Colon (tissue), 2 donors: ENCODE data around the gene TTC39C.

ENCODE experiments used
- FAIRE-seq: peaks from 2 replicates; lab custom pipeline; 2012; peaks lifted over from hg19 to GRCh38; lab: Jason Lieb, UNC
- donor health status: control.
- donor health status: control.

Gene TTC39C

GRCh38 chr18:24086082-24086481 is 71.5 kb downstream of the TTC39C start:
- no peak for FAIRE-seq

- FAIRE-seq = no peak
These were observed 74.5 kb downstream of the TTC39C start for GRCh38 chr18:24089076-24089475.

GRCh38 chr18:24089515-24090337 is 75.2 kb downstream of the TTC39C start:
- FAIRE-seq = no peak

- no peak for FAIRE-seq
These were observed 76.3 kb downstream of the TTC39C start for GRCh38 chr18:24090876-24091275.

GRCh38 chr18:24094561-24094960 is 80.0 kb downstream of the TTC39C start:
- no peak for FAIRE-seq

- FAIRE-seq = no peak
These were observed 81.4 kb downstream of the TTC39C start for GRCh38 chr18:24095976-24096375.

- no peak for FAIRE-seq
These were observed 88.9 kb downstream of the TTC39C start for GRCh38 chr18:24103320-24104021.

- FAIRE-seq = no peak
These were observed 89.9 kb downstream of the TTC39C start for GRCh38 chr18:24104486-24104885.

GRCh38 chr18:24108641-24109040 is 94.1 kb downstream of the TTC39C start:
- no peak for FAIRE-seq

GRCh38 chr18:24111936-24112335 is 97.4 kb downstream of the TTC39C start:
- no peak for FAIRE-seq

- FAIRE-seq = no peak
These were observed 97.9 kb downstream of the TTC39C start for GRCh38 chr18:24112464-24112863.

GRCh38 chr18:24112874-24113615 is 98.5 kb downstream of the TTC39C start:
- no peak for FAIRE-seq

- no peak for FAIRE-seq
These were observed 100.5 kb downstream of the TTC39C start for GRCh38 chr18:24114924-24115549.

GRCh38 chr18:24115628-24116027 is 101.1 kb downstream of the TTC39C start:
- no peak for FAIRE-seq

- FAIRE-seq = peak; percentile 58
These were observed 104.4 kb downstream of the TTC39C start for GRCh38 chr18:24118750-24119577.

- no peak for FAIRE-seq
These were observed 106.1 kb downstream of the TTC39C start for GRCh38 chr18:24120676-24121075.

GRCh38 chr18:24121625-24122024 is 107.1 kb downstream of the TTC39C start:
- no peak for FAIRE-seq

GRCh38 chr18:24126155-24126961 is 111.8 kb downstream of the TTC39C start:
- FAIRE-seq = no peak

GRCh38 chr18:24127735-24128134 is 113.2 kb downstream of the TTC39C start:
- no peak for FAIRE-seq

GRCh38 chr18:24128700-24129099 is 114.1 kb downstream of the TTC39C start:
- no peak for FAIRE-seq

- no peak for FAIRE-seq
These were observed 115.9 kb downstream of the TTC39C start for GRCh38 chr18:24130494-24130893.
